GM18520 (cell line): ENCODE data around the gene GIMAP5.
"Not testable (repeated sequence)": the region's sequence is repeated elsewhere in the genome, so short reads cannot be mapped to it uniquely, and the experiment has no call there.

Experiments used
- ATAC-seq: cut with Tn5 transposase; IDR thresholded peaks from one replicate; pipeline ENCODE4 v1.9.1; 2021; ENCODE audit not compliant: unreplicated experiment

GIMAP5 gene

GRCh38 chr7:150766334-150766709 lies 29.1 kb downstream of the GIMAP5 start:
- ATAC-seq: no peak

- ATAC-seq: no peak
Measured at GRCh38 chr7:150769768-150770167, 32.5 kb downstream of the GIMAP5 start.

GRCh38 chr7:150774131-150774530 lies 36.9 kb downstream of the GIMAP5 start:
- not testable (repeated sequence) for ATAC-seq

- no peak for ATAC-seq
Measured at GRCh38 chr7:150778014-150778737, 41.0 kb downstream of the GIMAP5 start.

DNA sequence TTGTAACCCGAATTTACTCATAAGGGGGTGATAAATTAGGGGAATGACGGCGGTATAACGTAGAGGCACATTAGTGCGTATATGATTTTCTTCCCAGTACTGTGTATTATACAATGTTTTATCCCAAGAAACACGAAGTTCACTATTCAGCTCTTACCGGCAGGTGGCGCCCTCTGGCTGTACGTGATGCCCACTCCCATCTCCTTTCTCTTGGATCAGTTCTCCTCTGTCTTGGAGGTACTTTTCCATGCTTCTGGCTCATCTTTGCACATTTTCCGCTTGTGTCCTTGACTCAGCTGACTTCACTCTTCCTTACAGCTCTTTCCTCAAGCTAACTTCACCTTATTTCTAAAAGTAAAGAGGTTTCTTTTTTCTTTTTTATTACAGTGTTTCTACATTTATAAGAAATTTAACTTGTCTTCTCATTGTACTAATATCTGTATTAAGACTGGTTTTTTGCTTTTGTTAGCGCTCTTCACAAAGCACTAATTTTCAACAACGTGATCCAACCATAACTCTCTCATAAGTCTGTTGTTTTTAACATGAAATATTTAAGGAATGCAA lies 41.6 kb downstream of the GIMAP5 start:
- ATAC-seq: peak; percentile 41

DNA sequence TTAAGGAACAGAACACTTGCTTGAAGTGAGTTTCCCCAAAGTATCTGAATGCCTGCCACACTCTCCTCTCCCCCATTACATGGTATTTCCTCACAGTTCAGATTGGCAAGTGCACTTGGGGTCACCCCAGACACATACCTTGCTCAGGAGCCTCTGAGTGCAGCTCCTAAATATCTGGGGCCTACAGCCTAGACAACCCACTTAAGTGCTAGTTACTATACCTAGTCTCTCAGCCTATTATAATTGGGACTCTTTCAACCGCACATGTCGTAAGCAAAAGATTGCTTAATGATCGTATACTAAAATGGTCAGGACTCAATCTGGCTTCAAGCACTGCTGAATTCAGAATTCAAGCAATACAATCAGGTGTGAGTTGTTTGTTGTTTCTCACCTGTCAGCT lies 43.1 kb downstream of the GIMAP5 start:
- no peak for ATAC-seq

GRCh38 chr7:150781103-150781502 lies 43.9 kb downstream of the GIMAP5 start:
- ATAC-seq: no peak

DNA sequence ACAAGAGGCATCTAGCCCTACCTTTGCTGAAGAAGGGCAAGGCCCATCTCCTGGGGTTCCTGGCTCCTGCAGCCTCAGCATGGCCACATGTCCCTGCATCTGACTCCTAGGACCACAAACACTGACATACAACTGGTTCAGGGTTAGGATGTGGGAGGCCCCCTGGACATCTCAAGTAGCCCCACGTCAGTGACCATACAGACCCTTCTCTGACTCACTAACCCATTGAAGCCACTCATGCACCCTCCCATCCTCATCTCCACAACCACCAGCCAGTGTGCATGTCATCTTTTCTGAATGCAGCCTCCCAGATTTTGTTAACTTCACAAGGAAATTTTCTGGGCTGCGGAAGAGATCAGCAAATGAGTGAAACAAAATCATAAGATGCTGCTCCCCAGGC lies 44.7 kb downstream of the GIMAP5 start:
- no peak for ATAC-seq

DNA sequence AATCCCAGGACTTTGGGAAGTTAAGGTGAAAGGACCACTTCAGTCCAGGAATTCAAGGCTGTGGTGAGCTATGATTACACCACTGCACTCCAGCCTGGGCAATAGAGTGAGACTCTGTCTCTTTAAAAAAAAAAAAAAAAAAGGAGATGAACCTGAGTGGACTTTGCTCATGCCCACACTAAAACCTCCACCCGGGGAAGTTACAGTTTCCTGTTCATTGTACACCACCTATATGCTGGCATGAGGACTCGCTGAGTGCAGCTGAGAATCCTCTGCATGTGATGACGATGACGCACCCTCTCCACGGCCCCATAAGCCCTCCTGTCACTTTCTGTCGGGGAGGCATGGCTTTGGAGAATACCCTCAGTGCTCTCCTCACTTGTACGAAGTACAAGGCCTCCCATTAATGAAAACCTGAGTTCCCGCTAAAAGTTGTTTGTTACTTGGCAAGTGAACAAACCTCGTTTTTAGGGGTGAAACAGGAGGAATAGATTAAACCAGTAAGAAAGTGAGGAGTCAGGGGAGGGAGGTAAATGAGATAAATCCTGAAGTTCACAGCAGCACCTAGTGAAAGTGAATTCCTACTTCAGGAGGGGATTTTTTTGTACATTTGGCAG lies 47.0 kb downstream of the GIMAP5 start:
- ATAC-seq: peak; percentile 56

- no peak for ATAC-seq
Measured at GRCh38 chr7:150784954-150785353, 47.7 kb downstream of the GIMAP5 start.

DNA sequence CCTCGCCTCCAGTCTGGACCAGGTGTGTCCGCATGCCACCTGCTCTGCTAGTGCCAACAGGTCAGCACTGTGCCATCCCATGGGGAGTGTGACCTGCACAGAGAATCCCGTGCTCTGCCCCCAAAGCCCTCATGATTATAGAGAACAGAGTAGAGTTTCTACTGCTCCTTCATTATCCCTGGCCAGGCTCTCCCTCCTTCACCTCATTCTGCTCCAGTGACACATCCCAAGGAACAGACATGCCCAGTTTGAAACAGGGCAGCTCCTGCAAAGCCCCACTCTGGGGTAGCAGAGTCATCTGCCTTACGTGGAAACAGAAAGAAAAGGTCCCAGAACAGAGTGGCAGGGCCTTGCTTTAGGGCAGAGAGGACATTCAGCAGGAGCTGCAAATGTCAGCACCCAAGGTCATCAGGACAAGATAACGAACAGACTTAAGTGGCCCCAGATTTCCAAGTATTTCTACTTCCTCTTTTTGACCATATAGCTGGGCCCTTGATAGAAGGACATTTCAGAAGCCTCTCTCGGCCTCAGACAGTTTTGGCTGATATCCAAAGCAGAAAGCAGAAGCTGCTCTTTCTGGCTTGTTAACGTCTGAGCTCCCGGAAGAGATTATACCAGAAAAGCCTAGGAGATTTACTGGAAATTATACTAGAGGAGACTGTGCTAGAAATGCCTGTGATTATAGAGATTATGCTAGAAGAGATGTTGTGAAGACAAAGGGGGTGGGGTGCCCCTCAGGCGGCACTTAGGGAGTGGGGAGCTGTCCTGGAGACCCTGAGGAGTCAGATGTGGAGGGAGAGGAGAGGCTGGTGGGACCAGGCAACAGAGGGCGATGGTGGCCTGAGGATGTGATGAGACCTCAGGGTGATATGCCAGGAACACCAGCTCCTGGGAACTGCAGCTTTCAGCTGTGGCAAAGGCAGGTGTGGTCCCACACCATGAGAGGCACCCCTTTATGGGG lies 50.4 kb downstream of the GIMAP5 start:
- no peak for ATAC-seq

DNA sequence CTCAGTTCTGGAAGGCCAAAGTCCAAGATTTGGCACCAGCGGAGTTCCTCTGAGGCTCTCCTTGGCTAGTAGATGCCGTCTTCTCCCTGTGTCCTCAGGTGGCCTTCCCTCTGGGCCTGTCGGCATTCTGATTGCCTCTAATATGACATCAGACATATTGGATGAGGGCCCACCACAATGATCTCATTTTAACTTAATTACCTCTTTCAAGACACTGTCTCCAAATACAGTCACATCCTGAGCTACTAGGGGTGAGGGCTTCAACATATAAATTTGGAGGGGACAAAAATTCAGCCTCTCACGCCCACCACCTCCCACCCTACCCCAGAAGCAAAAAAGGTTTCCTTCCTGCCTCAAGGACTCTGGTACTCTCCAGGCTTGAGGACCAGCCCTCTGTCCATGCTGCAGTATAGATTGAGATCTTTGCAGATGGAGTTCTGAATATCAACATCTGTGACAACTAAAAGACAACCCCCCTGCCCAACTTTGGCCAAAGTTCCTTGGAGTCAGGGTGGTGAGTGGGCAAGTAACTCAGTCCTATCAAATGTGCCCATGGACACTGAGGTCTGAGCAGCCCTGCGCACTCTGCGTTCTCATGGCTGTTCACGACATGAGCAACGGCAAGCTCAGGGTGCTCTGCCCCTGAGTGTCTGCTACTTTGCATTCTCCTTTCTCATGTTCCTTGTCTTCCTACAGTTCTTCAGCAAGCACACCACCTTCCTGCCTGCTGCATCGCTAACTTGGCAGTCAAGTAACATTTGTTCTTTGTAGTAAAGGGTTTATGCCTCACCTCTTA lies 51.5 kb downstream of the GIMAP5 start:
- no peak for ATAC-seq

- no peak for ATAC-seq
Measured at GRCh38 chr7:150790416-150791075, 53.3 kb downstream of the GIMAP5 start.

GRCh38 chr7:150791304-150791703 lies 54.1 kb downstream of the GIMAP5 start:
- ATAC-seq: no peak

GRCh38 chr7:150791746-150792452 lies 54.7 kb downstream of the GIMAP5 start:
- ATAC-seq: no peak
